ENCODE data around the gene FAM120B.

The FAM120B gene

DNA sequence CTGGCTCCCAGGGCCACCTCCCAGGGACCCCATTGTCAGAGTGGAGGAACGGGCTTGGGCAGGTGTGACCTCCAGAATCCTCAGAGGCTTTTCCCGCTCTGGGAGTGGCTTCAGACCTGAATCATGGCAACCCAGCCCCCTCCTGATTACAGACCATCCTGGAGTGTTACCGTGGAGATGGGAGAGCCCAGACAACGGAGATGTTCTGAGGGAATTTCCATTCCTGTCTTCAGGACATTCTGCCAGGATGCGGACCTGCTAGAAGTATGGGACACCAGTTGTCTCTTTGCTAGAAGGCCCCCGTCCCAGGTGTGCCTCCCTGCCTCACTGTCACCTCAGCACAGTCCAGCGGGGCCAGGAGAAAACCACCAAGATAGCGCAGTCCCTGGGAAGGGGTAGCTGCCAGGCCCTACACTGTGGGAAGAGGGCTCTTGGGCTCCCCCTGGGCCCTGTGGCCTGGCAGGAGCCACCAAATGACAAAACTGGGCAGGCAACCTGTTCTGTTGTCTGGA lies 136.6 kb downstream of the FAM120B start:
- no peak for DNase-seq (ENCODE audit: low spot score)

- peak; percentile 55 for DNase-seq (ENCODE audit: low spot score)
Observed at GRCh38 chr6:170444056-170444591, 137.6 kb downstream of the FAM120B start.

- peak; percentile 62 for DNase-seq (ENCODE audit: low spot score)
Observed at GRCh38 chr6:170444811-170445211, 138.3 kb downstream of the FAM120B start.

- peak; percentile 69 for DNase-seq (ENCODE audit: low spot score)
Observed at GRCh38 chr6:170445487-170445886, 138.9 kb downstream of the FAM120B start.

DNA sequence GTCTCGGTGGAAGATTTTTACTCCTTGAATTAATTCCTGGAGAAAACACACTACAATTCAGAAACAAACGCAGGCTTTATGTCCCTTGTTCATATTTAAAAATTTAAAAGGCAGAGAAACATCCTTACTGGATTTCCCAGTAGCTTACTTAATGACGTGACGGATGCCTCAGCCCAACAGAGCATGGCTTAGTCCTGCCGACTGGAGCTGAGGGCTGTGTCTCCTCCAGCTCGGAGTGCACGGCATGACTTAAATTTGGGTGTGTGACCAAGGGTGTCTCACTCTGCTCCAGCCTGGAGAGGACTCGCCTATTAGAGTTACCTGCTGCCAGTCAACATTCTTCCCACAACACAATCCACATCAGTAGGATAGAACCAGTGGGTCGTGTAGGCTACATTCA lies 139.4 kb downstream of the FAM120B start:
- peak; percentile 46 for DNase-seq (ENCODE audit: low spot score)

GRCh38 chr6:170446841-170447560 lies 140.4 kb downstream of the FAM120B start:
- peak; percentile 33 for DNase-seq (ENCODE audit: low spot score)

DNA sequence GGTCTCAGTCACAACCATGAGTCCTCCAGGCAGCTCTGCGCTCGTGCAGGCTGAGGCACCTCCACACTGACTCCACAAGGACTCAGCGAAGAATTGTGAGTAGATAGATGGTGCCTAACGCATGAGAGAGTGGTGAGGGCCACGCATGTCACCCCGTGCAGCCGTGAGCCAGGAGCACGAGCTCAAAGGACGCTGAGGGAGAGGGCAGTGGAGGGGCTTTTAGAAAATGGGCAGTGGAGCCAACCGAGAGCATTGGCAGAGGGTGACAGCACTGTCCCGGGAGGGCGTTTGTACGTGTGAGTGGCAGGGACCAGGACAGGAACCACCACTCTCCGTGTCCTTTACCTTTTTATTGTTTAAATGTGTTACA lies 141.0 kb downstream of the FAM120B start:
- DNase-seq (ENCODE audit: low spot score) = peak; percentile 8

GRCh38 chr6:170448317-170448716 lies 141.8 kb downstream of the FAM120B start:
- peak; percentile 17 for DNase-seq (ENCODE audit: low spot score)

GRCh38 chr6:170448751-170449630 lies 142.4 kb downstream of the FAM120B start:
- DNase-seq (ENCODE audit: low spot score) = peak; percentile 57

- DNase-seq (ENCODE audit: low spot score) = peak; percentile 54
Observed at GRCh38 chr6:170449835-170450753, 143.5 kb downstream of the FAM120B start.

DNA sequence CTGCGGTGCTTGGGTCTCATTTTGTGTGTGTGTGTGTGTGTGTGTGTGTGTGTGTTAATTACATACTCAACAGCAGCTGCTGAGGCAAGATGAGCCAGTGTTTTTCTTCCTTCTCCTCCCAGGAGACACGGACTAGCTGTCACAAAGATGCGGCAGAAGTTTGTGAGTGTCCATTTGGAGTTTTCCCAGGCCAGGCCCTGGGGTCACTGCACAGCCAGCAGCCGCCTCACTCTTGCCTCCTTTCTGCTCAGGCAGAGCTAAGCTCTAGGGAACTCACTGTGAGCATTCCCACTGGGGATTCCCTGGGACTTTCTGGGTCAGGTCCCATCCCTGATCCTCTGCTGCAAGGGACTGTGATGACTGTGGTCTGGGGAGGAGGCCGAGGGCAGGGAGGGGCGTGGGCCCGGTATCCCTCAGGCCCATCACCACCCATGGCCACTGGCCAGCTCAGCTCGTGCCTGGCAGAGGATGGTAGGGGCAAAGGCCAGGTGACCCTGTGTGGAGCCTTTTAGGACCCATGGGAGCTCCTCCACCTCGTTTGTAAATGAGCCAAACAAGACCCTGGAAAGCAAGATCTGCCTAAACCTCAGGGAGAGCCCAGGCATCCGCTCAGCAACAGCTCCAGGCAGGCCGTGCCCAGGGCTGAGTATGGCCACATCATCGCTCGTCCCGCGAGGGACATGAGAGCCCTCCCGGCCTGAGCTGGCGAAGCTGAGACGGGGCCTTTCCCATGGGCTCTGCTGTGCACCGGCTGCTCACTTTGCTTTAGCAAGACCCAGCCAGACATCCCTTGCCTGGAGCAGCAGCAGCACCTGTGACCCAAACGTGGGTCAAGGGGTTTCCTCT lies 144.6 kb downstream of the FAM120B start:
- peak; percentile 59 for DNase-seq (ENCODE audit: low spot score)

- peak; percentile 54 for DNase-seq (ENCODE audit: low spot score)
Observed at GRCh38 chr6:170451762-170452651, 145.4 kb downstream of the FAM120B start.

- DNase-seq (ENCODE audit: low spot score) = peak; percentile 26
Observed at GRCh38 chr6:170452767-170453545, 146.4 kb downstream of the FAM120B start.

- no peak for DNase-seq (ENCODE audit: low spot score)
Observed at GRCh38 chr6:170453586-170454511, 147.3 kb downstream of the FAM120B start.

GRCh38 chr6:170454512-170455285 lies 148.1 kb downstream of the FAM120B start:
- no peak for DNase-seq (ENCODE audit: low spot score)

DNA sequence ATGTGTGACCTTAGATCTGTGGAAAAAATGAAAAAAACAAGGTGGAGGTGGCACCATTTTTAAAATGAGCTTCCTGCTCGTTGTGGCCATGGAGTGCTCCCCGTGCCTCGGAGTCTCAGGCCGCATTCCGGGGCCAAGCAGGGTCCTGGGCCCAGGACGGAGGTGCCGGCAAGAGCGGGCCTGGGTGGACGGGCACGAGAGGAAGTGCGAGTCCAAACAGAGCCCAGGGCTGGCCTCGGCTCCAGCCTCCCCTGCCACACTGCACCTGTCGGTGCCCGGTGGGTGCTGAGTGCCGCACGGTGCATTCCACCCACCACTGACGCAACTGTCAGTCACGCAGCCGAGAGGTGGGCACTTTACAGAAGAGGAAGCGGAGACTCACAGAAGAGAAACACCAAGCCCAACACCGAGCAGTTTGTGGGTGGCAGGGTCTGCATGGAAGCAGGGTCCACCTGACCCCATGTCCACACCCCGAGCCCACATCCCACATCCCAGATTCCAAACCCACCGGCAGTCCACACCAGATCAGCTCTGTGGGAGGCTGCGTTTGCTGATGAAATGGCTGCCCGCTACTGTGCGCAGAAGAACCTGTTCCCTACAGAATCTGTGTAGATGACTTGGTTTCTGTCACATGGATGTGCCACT lies 148.9 kb downstream of the FAM120B start:
- DNase-seq (ENCODE audit: low spot score) = no peak
